HG03520 (cell line): Measurements from ENCODE around the gene CCL5.

Experiments used
- ATAC-seq: cut with Tn5 transposase; IDR thresholded peaks from one replicate; pipeline ENCODE4 v1.9.1; 2021; ENCODE audit warnings: mild to moderate bottlenecking, moderate library complexity; ENCODE audit not compliant: unreplicated experiment

Gene CCL5

DNA sequence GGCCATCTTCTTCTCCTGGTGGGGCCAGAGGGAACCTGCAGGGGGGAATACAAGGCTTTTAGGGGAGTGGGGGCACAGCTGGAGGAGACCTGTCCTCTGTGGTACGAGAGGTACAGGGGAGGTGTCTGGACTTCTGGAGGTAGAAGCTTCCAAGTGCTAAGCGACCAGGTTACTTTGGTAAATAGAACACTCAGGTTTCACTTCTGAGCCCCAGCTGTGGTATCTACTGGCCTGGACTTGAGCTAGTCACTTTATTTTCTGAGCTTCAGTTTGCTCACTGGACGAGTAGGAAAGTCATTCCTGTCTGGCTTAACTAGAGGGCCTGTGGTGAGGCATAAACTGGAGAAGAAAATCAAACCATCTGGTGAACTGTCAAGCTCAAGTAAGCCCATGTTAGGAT lies 11.4 kb downstream of the CCL5 start, which contains the start of gene HEATR9:
HEATR9 (minus strand) TSS at position 155 of the 400 bp plus-strand sequence; CDS start at position 6, 149 bp downstream.
- no peak for ATAC-seq

- ATAC-seq: no peak
Observed at GRCh38 chr17:35867574-35867973, 12.6 kb downstream of the CCL5 start.

- ATAC-seq: no peak
Observed at GRCh38 chr17:35866341-35866950, 13.7 kb downstream of the CCL5 start.

DNA sequence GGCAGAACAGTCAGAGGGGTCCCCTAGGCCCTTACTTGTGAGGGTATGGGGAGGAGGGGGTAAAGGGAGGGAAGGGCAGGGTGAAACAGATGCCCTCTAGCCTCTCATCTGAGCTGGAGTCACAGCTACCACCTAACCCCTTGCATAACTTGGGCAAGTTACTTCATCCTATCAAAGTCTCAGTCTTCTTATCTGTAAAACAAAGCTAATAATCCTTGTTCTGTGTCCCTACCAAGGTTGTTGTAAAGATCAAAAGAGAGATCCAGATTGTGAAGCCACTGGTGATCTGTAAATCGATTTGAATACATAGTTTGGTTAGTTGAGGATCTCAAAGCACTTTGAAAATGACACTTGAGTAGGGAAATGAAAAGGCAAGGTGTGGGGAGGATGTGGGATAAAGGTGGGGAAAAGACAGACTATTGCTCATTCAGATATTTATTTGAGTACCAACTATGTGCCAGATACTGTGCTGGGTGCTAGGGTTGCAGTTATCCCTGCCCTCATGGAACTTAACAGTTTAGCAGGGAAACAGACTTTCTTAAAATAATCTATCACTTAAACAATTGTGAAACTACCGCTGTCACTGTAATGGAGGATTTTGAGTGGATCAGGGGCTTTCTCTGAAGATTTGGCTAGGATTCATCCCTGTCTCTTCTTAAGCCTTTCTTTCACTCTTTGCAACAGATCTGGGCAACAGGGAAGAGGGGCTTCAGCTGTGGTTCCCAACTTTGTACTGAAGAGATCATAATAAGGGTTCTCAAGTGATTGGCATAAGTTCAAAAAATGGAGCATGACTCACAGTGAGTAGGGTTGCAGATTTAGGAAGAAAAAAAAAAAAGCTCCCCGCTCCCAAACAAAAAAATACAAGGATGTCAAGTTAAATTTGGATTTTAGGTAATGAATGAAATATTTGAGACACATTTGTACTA lies 14.5 kb downstream of the CCL5 start:
- no peak for ATAC-seq

GRCh38 chr17:35864853-35865252 lies 15.3 kb downstream of the CCL5 start:
- ATAC-seq: no peak

- no peak for ATAC-seq
Observed at GRCh38 chr17:35856603-35857002, 23.6 kb downstream of the CCL5 start.

DNA sequence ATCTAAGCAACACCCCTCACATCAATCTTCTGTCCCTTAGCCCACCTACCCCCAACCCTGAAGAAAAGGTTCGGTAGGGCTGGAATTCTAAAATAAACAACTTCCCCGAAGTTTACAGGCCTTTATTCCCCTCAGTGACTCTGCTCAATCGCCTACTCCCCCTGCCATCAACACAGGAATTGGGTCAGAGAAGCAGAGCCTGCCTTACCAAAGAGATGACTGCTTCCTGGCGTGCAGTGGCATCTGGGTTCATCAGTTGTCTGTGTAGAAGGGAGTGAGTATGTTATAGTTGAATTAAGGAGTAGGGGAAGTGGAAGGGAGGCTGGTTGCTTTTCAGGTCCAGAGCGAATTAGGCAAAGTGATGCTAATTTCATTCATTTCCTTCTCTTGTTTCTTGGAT lies 24.2 kb downstream of the CCL5 start:
- ATAC-seq: no peak

- no peak for ATAC-seq
Observed at GRCh38 chr17:35849469-35850348, 30.5 kb downstream of the CCL5 start.

- no peak for ATAC-seq
Observed at GRCh38 chr17:35847633-35848373, 32.4 kb downstream of the CCL5 start.

DNA sequence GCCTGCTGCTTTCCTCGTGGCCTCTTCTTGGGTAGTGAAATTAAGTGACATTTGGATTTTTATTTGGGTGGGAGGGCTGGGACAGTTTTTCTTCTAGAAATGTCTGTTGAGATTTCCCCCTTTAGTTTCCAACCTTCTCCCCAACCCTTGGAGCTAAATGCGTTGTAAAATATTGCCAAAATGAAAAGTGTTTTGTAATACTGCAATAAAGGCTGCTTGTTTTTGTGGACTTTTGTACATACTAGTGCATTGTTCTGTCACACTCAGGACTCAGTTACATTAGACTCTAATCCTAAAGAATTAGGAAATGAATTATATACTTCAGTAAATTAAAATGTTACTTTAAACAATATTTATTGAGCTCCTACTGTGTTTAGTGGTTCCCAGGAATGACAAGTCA lies 33.2 kb downstream of the CCL5 start:
- no peak for ATAC-seq

DNA sequence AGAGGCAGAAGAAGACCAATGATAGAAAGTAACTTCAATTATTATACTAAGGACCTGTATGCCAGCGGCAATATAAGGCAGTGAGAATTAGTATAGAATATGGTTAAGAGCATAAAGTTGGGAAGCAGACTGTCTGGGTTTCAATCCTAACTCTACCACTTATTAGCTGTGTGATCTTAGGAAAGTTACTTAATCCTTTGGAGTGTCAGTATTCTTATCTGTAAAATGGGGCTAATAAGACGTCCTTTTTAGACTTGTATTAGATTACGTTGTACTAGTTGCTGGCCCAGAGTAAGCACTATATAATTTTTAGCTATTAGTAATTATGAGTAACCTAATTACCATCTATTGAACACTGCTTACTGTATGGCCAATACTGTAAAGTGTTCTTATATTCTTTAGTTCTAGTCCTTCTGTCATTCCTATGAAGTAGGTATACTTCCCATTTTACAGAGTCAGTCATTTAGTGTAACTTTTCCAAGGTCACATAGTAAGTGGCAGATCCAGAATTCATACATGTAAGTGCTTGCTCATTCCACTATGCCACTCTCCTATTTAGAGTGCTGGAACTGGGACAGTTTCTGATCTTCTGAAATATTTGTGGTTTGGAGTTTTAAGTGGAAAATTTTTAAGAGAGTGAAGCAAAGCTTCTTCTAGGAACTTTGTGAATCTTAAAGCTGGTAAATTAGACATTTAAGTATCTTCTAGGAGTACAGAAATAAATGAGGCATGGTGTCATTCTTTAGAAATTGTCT lies 33.9 kb downstream of the CCL5 start:
- no peak for ATAC-seq

- ATAC-seq: no peak
Observed at GRCh38 chr17:35844547-35844946, 35.6 kb downstream of the CCL5 start.

DNA sequence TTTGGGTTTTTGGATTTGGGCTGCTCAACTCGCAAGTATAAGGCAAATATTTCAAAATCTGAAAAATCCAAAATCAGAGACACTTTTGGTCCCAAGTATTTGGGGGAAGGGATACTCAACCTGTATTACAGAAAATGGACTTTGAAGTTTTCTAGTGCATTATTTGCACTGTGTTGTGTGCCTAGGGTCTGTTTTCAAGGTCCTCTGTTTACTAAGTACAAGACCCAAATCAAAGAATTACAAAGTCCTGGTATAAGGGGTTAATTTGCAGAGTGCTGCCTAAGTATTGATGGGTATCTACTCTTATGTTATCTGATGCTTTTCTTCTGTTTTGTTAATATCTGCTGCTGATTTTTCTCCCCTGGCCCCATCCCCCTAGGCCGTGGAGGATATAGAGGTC lies 36.5 kb downstream of the CCL5 start:
- ATAC-seq: no peak

- ATAC-seq: no peak
Observed at GRCh38 chr17:35842239-35842638, 37.9 kb downstream of the CCL5 start.

DNA sequence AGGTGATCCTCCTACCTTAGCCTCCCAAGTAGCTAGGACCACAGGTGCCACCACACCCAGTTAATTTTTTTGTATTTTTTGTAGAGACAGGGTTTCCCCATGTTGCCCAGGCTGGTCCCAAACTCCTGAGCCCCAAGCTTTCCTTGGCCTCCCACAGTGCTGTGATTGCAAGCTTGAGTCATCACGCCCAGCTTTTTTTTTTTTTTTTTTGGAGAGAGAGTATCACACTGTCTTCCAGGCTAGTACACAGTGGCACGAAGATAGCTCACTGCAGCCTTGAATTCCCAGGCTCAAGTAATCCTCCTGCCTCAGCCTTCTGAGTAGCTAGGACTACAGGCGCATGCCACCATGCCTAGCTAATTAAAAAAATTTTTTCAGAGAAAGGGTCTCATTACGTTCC lies 38.7 kb downstream of the CCL5 start:
- no peak for ATAC-seq

DNA sequence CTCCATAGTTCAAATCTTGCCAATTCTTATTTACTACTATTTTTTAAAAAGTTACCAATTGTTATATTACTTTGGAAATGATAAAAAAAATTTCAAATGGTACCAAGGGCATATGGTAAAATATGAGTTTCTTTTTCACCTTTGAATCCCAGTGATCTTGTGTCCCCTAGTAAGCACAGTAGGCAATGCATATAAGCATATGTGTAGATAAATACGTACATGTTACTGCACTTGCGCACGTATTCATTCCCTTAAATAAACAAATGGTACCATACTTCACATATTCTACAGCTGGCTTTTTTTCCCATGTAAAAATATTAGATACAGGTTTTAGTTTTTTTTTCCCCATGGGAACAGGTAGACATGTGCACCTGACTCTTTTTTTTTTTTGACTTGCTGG lies 39.1 kb downstream of the CCL5 start:
- ATAC-seq: no peak

DNA sequence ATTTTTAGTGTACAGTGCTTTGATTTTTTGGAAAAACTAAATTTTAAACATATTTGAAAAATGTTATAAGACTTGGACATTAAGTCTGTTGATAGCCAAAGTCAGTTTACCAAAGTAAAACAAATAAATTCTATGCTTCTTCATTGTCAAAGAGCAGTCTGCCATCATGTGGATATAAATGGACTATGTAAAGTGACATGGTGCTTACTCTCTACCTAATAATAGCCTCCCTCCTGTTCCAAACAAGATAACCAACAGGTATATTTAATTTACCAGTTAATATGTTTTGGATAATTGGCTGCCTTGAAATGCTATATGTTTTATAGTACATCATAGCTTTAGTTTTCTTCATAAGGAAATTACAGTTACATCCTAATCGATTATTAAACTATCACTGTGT lies 55.0 kb downstream of the CCL5 start:
- ATAC-seq: no peak
